Activated CD8-positive, alpha-beta T cell treated with anti-CD3 and anti-CD28 coated beads for 36 hours (primary cell): ENCODE results near the gene SORCS2. TPM values are rescaled to one million over a fixed set of nuclear protein-coding genes. Genes with fewer than 3 reads are reported as not detected.

Experiments
- ATAC-seq: fragments of 200-7000 bp; cut with Tn5 transposase; one replicate; pipeline ENCODE4 v1.10.0; 2021; ENCODE audit warnings: mild to moderate bottlenecking, moderate library complexity
- CTCF ChIA-PET: fragments of 350-600 bp; sonication (Branson Sonifier 250); formaldehyde crosslinking; loops from one replicate; lab custom pipeline; 2021; ENCODE audit warnings: antibody characterized with exemption; lab: Charles Lee
- POLR2A ChIA-PET: fragments of 350-600 bp; sonication (Branson Sonifier 250); formaldehyde crosslinking; loops from one replicate; lab custom pipeline; 2021; ENCODE audit warnings: antibody characterized with exemption; lab: Charles Lee
- DNase-seq: peaks from one replicate; pipeline ENCODE4 v3.0.0-alpha.2; 2020
- H3K27ac Mint-ChIP-seq: one replicate; pipeline ENCODE4 v1.8.0; 2021; ENCODE audit warnings: mild to moderate bottlenecking, mixed read lengths
- H3K27me3 Mint-ChIP-seq: one replicate; pipeline ENCODE4 v1.8.0; 2021; ENCODE audit warnings: mixed read lengths
- H3K36me3 Mint-ChIP-seq: one replicate; pipeline ENCODE4 v1.8.0; 2021; ENCODE audit warnings: low read depth, mixed read lengths
- H3K4me1 Mint-ChIP-seq: one replicate; pipeline ENCODE4 v1.8.0; 2021; ENCODE audit warnings: low read depth, mixed read lengths
- H3K4me3 Mint-ChIP-seq: one replicate; pipeline ENCODE4 v1.8.0; 2021; ENCODE audit warnings: mild to moderate bottlenecking, moderate library complexity, mixed read lengths
- H3K9me3 Mint-ChIP-seq: one replicate; pipeline ENCODE4 v1.8.0; 2021; ENCODE audit warnings: mixed read lengths
- intact Hi-C: fragments of 100-400 bp; cut with micrococcal nuclease; formaldehyde crosslinking; loops from one replicate; pipeline ENCODE4 v1.10.0; 2022
- total RNA-seq, 2 experiments: library from RNA; stranded (reverse); gene quantifications; one replicate each; pipeline ENCODE4 v1.2.3, GENCODE V29; 2021
- TF ChIP-seq, protein P1 (sequence below): fragments of 200-600 bp; IDR thresholded peaks from one replicate; pipeline ENCODE4 v1.8.0; 2022; ENCODE audit warnings: antibody characterized with exemption, mild to moderate bottlenecking

The SORCS2 gene
- total RNA-seq, 2 experiments from 2014 or later: 0.05 TPM; not detected in 1

DNA sequence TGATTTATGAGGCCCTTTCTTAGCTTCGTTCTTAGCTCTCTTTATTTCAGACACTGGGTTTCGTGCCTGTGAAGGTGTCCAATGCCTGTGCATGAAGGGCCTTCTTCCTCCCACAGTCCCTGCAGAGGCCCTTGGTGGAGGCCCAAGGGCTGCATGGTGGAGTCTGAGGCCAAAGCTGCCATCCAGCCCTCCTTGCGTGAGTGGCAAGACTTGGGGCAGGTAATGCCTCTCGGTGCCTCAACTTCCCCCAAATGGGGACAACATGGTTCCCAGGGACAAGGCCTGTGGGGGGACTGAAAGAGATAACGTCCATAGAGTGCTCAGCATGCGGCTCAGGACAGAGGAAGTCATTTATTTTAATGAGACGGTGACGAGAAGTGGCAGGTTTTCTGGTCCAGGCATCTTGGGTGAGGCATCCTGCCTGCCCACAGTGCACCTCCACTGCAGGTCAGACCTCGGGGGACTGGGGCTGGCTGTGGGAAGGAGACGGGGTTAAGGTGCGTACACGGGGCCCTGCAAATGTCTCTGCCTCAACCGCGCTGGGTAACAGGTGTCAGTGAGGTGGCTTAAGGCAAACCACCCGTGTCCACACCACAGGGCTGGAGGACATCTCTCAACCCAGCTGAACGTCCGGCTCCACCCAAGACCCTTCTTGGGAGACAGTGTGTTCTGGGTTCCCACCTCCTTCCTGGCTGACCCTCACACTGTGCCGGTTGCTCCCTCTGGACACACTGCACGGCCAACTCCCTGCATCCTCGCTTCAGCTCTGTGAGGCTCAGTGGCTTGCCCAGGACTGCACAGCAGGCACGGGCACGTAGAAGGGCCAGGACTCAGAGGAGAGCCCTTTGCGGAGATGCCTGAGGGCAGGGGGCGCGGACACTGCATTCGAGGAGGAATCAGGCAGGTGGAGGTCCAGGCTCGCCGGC, 191.9 kb downstream of the SORCS2 start:
- ATAC-seq: no peak
- no peak overlapping the region for H3K4me3 Mint-ChIP-seq
- H3K27me3 Mint-ChIP-seq: no peaks in the 10 kb centered on the region
- CTCF ChIA-PET: no interaction called here
- DNase-seq: no peak
- no peaks in the 10 kb centered on the region for H3K36me3 Mint-ChIP-seq
- TF ChIP-seq, protein P1, sequence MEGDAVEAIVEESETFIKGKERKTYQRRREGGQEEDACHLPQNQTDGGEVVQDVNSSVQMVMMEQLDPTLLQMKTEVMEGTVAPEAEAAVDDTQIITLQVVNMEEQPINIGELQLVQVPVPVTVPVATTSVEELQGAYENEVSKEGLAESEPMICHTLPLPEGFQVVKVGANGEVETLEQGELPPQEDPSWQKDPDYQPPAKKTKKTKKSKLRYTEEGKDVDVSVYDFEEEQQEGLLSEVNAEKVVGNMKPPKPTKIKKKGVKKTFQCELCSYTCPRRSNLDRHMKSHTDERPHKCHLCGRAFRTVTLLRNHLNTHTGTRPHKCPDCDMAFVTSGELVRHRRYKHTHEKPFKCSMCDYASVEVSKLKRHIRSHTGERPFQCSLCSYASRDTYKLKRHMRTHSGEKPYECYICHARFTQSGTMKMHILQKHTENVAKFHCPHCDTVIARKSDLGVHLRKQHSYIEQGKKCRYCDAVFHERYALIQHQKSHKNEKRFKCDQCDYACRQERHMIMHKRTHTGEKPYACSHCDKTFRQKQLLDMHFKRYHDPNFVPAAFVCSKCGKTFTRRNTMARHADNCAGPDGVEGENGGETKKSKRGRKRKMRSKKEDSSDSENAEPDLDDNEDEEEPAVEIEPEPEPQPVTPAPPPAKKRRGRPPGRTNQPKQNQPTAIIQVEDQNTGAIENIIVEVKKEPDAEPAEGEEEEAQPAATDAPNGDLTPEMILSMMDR: no peak
- intact Hi-C loops: no loop called here
- peaks cover 10% of the 10 kb centered on the region for H3K9me3 Mint-ChIP-seq
- POLR2A ChIA-PET: no interaction called here
- H3K27ac Mint-ChIP-seq: no peak overlapping the region
- H3K4me1 Mint-ChIP-seq: no peaks in the 10 kb centered on the region

DNA sequence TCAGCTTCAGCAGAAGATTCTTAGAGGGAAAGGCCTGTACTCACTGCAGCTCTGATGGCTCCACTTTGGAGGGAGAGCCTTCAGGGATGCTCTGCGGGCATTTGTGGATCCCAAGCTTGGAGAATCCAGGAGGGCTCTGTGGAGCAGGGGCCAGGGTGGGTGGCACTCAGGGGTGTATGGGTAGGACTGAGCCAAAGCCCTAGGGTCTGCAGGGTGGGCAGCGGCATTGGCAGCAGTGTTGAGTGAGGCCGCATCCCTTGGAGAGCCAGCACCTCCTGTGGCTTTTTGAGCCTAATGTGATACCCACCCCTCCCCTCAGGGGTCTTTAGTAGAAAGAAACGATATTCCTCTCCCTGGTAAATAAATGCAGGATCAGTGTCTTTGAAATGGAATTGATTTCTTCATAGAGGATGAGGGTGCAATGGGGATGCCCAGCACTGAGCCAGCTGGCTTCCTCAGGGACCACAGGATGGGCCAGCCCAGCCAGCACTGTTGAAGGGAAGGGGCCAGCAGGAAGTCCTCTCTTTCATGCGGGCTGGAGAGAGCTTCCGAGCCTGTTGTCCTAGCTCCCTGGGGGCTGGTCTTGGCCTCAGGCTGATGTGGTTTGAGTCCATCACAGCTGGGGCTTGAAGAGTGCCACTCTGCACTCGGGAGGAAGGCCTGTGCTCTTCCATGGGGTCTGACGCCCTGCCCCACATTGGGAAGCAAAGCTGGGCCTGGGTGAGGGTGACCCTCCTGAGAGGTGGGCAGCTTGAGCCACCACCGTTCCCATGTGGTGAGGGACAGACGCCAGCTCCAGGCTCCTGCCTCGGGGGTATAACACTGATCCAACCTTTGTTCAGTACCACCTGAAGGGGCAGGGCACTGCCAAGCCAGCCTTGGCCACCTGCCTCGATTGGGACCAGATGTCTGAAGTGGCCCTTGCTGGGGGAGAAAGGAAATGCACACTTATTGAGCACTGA, 192.9 kb downstream of the SORCS2 start:
- ChIA-PET POLR2A (no interaction called here), CTCF (no interaction called here)
- H3K36me3 Mint-ChIP-seq: no peaks in the 10 kb centered on the region
- H3K4me3 Mint-ChIP-seq: no peak overlapping the region
- TF ChIP-seq, protein P1: no peak
- no peak overlapping the region for H3K27ac Mint-ChIP-seq
- intact Hi-C loops: no loop called here
- no peaks in the 10 kb centered on the region for H3K27me3 Mint-ChIP-seq
- peaks cover 10% of the 10 kb centered on the region for H3K9me3 Mint-ChIP-seq
- ATAC-seq: no peak
- no peaks in the 10 kb centered on the region for H3K4me1 Mint-ChIP-seq
- DNase-seq: no peak

DNA sequence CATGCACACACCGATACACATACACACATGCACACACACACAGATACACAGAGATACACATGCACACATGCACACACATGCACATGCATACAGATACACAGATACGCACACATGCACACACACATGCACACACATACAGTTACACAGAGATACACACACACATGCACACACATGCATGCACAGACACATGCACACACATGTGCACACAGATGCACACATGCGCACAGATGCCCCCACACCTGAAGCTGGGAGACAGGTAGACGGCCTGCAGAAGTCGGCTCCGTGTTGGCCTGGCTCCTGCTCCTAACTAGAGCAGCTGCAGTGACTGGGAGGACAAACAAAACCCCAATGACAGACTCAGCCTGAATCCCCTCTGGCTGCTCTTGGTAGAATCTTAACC, 195.6 kb downstream of the SORCS2 start:
- DNase-seq: no peak
- Mint-ChIP-seq H3K27ac (no peak overlapping the region), H3K36me3 (no peaks in the 10 kb centered on the region), H3K4me3 (no peak overlapping the region), H3K27me3 (no peaks in the 10 kb centered on the region), H3K9me3 (peaks cover 10% of the 10 kb centered on the region), H3K4me1 (no peaks in the 10 kb centered on the region)
- TF ChIP-seq, protein P1: no peak
- intact Hi-C loops: no loop called here
- ChIA-PET POLR2A (no interaction called here), CTCF (no interaction called here)
- no peak for ATAC-seq

DNA sequence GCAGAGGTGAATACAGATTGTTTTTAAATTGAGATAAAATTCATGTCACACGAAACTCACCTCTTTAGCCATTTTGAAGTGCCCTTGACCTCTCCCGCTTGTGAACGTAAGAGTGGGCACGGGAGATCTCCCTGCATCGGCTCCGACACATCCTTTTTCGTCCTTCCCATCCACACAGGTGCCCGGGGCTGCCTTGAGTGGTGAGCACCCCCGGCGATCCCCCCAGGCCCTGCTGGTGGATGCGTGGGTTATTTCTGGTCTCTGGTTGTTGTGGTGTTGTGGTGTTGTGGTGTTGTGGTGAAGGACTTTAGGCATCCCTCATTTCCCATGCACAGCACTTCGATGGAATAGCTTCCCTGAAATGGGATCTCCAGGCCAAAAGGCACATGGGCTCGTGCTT, 196.3 kb downstream of the SORCS2 start:
- TF ChIP-seq, protein P1: no peak
- no peaks in the 10 kb centered on the region for H3K36me3 Mint-ChIP-seq
- POLR2A ChIA-PET: no interaction called here
- ATAC-seq (no peak), DNase-seq (no peak)
- H3K9me3 Mint-ChIP-seq: peaks cover 10% of the 10 kb centered on the region
- intact Hi-C loops: no loop called here
- no peaks in the 10 kb centered on the region for H3K4me1 Mint-ChIP-seq
- no peak overlapping the region for H3K4me3 Mint-ChIP-seq
- H3K27ac Mint-ChIP-seq: no peak overlapping the region
- CTCF ChIA-PET: no interaction called here
- H3K27me3 Mint-ChIP-seq: no peaks in the 10 kb centered on the region
